ENCODE results near the gene IGLON5.

- TF ChIP-seq CTCF (conservative IDR thresholded peaks at IDR 0.05; ENCODE audit: low read length): no peak
- no peak for TF ChIP-seq EZH2phosphoT487 (IDR thresholded peaks at IDR 0.05; ENCODE audit: borderline replicate concordance, low read depth, low read length)
Measured at GRCh38 chr19:51371186-51371690, 59.8 kb downstream of the IGLON5 start.

All from OCI-LY7 (cell line).